GM21737 (cell line): Measurements from ENCODE around the gene CSRP3.

ENCODE experiments used
- ATAC-seq: cut with Tn5 transposase; IDR thresholded peaks from one replicate; pipeline ENCODE4 v1.9.1; 2021; ENCODE audit warnings: mild to moderate bottlenecking, moderate library complexity; ENCODE audit not compliant: unreplicated experiment

CSRP3 gene

GRCh38 chr11:19226378-19227195 is 24.8 kb upstream of the CSRP3 start:
- no peak for ATAC-seq

GRCh38 chr11:19225581-19225980 is 23.8 kb upstream of the CSRP3 start:
- no peak for ATAC-seq

- no peak for ATAC-seq
Observed at GRCh38 chr11:19225123-19225522, 23.3 kb upstream of the CSRP3 start.

GRCh38 chr11:19220903-19221724 is 19.3 kb upstream of the CSRP3 start:
- no peak for ATAC-seq

GRCh38 chr11:19218786-19219460 is 17.1 kb upstream of the CSRP3 start:
- ATAC-seq, result no peak

- ATAC-seq, result no peak
Observed at GRCh38 chr11:19218216-19218615, 16.4 kb upstream of the CSRP3 start.

- no peak for ATAC-seq
Observed at GRCh38 chr11:19216709-19217374, 15.1 kb upstream of the CSRP3 start.

- ATAC-seq, result no peak
Observed at GRCh38 chr11:19216021-19216420, 14.2 kb upstream of the CSRP3 start.

- no peak for ATAC-seq
Observed at GRCh38 chr11:19209617-19210370, 8.0 kb upstream of the CSRP3 start.

- no peak for ATAC-seq
Observed at GRCh38 chr11:19208959-19209546, 7.3 kb upstream of the CSRP3 start.

- ATAC-seq, result no peak
Observed at GRCh38 chr11:19208181-19208580, 6.4 kb upstream of the CSRP3 start.

- no peak for ATAC-seq
Observed at GRCh38 chr11:19204836-19205235, 3.1 kb upstream of the CSRP3 start.

- no peak for ATAC-seq
Observed at GRCh38 chr11:19200410-19201201, 1.2 kb downstream of the CSRP3 start.

- no peak for ATAC-seq
Observed at GRCh38 chr11:19199771-19200170, 2.0 kb downstream of the CSRP3 start.

- ATAC-seq, result no peak
Observed at GRCh38 chr11:19199048-19199447, 2.7 kb downstream of the CSRP3 start.

- ATAC-seq, result no peak
Observed at GRCh38 chr11:19196432-19196831, 5.4 kb downstream of the CSRP3 start.

GRCh38 chr11:19194620-19195308 is 7.0 kb downstream of the CSRP3 start:
- ATAC-seq, result no peak

GRCh38 chr11:19193916-19194315 is 7.9 kb downstream of the CSRP3 start:
- no peak for ATAC-seq
